GM21367 (cell line): ENCODE data around the gene RGL2.
"Not testable (repeated sequence)": the region's sequence is repeated elsewhere in the genome, so short reads cannot be mapped to it uniquely, and the experiment has no call there.

Source experiments
- ATAC-seq: cut with Tn5 transposase; IDR thresholded peaks from one replicate; pipeline ENCODE4 v1.9.1; 2021; ENCODE audit not compliant: unreplicated experiment

The RGL2 gene

DNA sequence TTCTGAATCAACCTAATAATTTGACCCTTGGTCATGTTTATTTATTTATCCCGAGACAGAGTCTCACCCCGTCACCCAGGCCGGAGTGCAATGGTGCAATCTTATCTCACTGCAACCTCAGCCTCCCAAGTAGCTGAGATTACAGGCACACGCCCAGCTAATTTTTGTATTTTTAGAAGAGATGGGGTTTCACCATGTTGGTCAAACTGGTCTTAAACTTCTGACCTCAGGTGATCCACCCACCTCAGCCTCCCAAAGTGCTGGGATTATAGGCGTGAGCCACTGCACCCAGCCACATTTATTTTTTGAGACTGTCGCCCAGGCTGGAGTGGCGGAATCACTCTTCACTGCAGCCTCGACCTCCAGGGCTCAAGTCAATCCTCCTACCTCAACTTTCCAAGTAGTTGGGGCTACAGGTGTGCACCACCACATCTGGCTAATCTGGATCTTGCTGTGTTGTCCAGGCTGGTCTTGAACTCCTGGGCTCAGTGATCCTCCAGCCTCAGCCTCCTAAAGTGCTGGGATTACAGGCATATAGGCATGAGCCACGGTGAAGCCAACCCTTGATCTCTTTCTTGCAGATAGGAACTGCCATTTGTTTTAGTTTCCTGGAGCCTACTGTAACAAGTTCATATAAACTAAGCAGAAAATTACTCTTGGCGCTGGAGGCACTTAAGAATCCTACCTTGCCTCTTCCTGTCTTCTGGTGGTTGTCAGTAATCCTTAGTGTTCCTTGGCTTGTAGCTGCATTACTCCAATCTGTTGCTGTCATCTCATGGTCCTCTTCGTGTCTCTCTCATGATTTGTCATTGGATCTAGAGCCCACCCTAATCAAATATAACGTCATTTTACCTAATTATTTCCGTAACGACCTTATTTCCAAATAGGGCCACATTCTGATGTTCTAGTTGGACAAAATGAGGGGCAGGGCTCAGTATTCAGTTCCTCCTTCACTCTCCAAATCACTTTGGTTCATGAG lies 24.5 kb downstream of the RGL2 start:
- ATAC-seq = no peak

DNA sequence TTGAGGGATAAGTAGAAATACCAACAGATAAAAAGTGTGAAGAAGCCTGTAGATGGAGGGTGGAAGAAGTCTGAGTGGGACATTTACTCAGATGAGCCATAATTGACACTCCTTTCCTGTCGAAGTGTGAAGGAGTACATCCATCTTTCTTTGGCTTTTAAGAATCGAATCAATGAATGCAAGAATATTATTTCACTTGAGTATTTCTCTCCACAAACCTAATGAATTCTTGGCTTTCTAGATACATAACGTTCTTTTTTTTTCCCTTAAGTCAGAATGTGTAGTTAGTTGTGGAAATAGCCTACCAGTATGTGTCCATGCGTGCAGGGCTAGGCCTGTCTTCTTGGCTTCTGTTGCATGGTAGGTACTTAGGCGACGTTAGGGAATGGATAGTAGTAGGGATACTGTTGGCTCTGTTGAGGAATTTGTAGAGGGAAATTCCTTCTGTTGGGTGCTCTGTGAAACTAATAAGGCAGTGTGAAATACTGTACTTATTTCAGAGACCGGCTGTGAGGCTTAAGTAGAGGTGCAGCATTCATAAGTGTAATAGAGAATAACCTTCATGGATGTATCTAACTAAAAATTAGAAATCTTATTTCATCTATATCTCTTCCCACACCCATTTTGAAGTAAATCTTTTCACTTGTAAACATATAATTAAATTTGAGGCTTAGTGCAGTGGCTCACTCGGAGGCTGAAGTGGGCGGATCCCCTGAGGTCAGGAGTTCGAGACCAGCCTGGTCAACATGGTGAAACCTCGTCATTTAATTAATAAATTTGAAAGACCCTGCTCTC lies 25.4 kb downstream of the RGL2 start:
- ATAC-seq = no peak

DNA sequence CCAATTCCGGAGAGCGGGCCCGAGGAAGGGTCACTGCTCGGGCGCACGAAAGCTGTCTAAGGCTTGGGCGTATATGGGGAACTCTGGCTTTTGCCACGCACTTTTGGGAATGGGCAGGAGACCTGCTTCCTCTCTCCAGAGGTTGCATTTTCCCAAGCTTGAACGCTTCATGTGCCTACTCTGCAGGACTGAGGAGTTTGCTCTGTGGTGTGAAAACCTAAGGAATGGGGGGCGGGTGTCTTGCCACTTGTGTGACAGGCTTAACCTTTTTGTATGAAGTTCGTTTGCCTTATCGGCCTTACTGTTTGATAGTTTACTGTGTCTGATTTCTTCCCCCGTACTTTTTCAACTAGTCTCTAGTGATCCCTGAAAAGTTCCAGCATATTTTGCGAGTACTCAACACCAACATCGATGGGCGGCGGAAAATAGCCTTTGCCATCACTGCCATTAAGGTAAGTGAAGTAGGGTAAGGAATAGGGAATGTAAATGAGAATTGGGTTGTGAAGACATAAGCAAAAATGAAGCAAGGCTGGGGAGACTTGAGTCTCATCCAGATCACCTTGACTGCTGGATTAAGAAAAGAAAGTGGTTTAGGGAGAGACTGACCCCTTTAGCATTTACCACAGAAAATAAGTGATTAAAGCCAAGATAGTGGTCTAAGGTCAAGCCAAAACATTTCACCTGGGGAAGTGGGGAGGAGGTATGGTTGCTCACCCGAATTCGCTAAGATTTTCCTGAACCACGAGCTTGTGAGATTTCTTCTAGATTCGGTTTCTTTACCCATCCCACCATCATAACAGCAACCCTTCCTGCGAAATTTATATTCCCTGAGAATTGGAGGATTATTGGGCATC lies 26.2 kb downstream of the RGL2 start:
- peak; percentile 19 for ATAC-seq

DNA sequence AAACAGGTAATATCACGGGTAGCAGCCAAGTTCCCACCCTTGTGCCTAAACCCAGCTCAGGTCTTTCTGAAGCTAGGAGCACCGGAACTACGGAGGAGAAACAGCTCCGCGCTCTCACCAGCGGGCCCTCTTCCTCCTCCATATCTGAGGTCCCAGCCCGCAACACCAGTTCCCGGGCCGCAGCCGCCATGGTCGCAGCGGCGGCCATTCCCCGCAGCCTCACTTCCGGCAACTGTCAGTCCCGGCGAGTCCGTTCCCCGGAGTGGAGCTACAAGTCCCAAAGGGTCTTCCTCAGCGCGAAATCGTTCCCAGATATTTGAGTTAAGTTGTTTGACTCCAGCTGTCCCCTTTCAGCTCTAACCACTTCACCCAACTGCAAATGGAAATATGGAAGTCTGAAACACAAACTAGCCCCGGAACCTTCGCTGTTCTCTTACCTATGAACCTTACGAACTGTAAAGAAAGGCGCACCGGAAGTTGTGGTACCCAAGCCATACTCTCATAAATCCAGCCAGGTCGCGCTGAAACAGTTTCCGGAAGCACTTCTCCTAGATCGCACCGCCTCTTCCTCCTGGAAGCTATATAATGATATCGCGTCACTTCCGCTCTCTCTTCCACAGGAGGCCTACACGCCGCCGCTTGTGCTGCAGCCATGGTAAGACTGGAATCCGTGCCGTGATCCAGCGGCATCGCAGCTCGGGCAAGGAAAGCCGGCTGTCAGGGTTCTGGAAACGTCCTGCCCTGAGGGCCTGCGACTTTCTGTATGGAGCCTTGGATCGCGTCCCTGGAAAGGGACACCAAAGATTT lies 27.1 kb downstream of the RGL2 start, which contains the start of the genes RPS18 and VPS52:
RPS18 (plus strand) TSS at position 608 of the 807 bp plus-strand sequence; CDS start at position 653, 45 bp downstream.
VPS52 (minus strand) TSS at position 409 of the 807 bp plus-strand sequence; CDS start at position 208, 201 bp downstream.
- peak; percentile 51 for ATAC-seq

DNA sequence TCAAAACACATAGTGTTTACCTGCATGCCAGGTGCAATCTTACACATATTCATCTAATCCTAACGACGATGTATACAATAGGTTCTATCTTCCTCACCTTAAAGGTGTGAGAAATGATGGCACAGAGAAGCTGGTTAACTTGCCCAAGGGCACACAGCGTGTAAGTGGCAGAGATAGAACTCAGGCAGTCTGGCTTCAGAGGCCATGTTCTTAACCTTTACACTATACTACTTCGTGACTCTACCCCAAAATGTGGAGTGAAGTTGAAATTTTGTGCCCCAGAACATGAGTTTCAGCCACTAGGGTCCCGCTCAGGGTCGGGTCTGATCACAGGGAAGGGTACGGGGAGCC lies 27.6 kb downstream of the RGL2 start:
- no peak for ATAC-seq

DNA sequence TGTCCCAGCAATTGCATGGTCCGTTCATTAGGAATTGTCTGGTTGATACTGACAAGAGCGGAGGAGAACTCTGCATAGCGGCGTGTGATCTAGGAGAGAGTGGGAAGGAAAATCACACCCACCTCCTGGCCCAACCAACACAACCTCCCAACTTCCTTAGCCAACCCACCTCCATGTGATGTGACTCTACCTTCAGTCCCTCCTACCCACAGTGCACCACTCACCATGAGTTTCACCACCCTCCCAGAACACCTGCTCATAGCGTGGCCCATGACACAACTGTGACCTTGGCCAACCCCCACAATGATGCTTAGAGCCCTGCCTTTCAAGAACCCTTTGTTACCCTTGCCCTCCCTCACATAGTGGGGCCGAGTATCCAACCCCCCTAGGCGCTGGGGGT lies 34.7 kb downstream of the RGL2 start:
- ATAC-seq = no peak

DNA sequence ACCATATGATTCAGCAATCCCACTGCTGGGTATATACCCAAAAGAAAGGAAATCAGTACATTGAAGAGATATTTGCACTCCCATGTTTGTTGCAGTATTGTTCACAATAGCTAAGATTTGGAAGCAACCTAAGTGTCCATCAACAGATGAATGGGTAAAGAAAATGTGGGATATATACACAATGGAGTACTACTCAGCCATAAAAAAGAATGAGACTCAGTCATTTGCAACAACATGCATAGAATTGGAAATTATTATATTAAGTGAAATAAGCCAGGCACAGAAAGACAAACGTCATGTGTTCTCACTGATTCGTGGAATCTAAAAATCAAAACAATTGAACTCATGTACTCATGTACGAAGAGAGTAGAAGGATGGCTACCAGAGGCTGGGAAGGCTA lies 36.3 kb downstream of the RGL2 start:
- not testable (repeated sequence) for ATAC-seq

DNA sequence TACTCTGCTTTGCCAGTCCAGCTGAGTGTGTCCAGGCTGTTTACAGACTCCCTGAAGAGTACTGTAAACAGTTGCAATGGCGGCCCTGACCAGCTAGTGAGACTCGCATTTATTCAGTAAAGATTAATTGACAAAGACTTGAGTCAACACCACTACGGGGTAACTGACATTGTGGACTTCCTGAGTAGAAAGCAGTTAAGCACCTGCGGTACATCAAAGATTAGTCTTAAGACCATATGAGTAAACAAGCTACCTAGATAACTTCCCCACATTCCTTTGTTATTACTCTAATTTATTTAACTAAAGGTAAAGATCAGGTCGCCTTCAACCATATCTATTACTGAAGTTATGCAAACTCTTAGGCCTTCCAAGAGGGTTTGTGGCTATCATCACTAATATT lies 39.7 kb downstream of the RGL2 start:
- ATAC-seq = no peak

DNA sequence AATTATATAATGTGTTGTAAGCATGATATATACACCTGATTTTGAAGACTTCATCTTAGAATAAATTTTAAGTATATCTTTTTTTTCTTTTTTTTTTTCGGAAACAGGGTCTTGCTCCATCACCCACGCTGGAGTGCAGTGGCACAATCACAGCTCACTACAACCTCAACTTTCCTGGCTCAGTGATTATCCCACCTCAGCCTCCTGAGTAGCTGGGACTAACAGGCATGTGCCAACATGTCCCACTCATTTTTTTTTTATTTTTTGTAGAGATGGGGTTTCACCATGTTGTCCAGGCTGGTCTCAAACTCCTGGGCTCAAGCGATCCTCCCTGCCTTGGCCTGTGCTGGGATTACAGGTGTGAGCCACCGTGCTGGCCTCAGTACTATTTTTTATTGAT lies 44.2 kb downstream of the RGL2 start:
- no peak for ATAC-seq

DNA sequence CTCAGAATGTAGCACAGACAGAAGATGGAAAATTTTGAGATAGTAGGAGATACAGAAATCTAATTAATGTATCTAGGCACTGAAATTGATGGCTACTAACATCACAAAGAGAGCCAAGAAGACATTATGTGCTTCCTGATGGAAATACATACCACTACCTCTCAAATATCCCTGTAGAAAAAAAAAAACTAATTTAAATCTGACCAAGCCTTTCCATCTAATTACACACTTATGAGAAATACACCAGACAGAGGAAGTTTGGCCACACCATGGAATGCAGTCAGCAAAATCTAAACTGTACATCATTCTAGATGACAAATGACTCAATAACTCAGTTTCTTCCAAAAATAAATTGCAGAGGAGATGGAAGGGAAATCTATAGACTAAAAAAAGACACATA lies 46.0 kb downstream of the RGL2 start:
- no peak for ATAC-seq

DNA sequence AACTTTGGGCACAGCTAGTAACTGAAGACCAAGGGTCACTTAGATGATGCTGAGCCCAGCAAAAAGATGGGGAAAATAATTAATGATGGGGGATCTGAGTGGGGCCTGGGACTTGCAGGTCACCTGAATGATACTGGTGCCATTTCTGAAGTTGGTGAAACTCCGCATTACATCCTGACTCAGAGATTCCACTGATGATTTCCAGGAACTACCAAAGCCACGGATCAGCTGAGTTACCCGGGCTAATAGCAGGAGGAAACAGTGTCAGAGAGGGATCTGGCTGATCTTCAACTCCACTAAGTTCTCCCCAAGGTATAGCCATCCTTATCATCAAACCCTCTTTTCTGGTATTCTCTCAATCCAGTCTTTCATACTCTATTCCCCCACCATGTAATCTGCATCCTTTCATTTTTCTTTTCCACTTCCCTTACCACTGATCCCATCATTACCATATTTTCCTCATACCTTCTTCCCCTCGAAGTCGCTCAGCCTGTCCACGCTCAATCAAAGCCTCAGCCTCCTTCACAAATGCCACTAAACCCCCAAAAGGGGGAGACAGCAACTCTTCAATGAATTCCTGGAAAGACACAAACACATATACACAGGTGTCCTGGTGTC lies 47.2 kb downstream of the RGL2 start:
- no peak for ATAC-seq

DNA sequence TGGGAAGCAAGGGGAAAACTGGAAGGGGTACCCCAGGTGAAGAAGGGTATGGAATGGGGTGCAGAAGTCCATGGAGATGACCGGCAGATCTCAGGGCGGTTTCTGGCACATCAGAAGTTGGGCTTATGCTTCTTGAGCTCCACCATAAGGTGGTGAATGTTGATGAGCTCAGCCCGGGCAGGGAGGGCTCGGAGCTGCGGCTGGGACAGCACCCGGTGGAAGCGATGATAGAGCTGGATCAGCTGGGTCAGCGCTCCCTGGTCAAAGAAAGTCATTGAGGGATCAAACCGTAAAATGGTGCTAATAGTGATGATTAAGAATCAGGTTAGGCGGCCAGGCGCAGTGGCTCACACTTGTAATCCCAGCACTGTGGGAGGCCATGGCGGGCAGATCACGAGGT lies 48.0 kb downstream of the RGL2 start:
- no peak for ATAC-seq

DNA sequence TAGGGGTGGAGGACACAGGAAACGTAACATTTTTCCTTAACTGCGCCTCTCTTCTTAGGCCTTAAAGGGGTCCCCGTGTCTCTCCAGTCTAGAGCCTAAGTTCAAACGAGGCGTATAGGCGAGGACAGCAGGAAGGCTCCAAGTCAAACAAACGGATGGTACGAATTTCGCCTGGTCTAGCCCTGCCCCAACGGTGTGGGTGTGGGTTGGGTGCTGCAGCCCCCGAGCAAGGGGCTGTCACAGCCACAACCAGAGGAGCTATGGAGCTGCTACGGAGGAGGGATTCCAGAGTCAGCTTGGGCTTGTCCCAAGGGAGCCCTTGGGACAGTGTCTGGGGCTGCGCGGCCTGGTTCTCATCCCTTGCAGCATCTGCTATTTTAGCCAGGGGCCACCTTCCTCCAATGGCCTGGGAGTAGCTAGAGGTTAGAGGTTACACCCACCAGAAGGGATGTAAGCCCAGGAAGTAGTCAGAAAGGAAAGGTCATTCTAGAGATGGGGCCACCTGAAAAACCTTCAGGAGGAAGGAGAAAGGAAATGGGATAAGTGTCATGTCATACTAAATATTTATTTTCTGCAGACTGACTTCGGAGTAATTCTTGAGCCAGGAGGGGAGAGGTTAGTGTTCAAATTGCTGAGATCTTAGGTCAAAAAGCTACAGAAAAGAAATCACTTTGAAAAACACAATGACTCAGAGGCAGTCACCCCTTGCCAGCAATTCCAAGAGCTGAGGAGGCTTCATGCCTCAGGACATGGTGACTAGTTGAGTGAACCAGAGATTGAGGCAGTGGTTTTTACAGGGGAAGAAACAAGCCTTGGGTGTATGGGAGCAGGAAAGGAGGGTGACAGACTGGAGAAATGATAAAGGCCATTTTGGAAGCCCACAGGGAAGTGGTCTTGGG lies 48.8 kb downstream of the RGL2 start:
- ATAC-seq = no peak

DNA sequence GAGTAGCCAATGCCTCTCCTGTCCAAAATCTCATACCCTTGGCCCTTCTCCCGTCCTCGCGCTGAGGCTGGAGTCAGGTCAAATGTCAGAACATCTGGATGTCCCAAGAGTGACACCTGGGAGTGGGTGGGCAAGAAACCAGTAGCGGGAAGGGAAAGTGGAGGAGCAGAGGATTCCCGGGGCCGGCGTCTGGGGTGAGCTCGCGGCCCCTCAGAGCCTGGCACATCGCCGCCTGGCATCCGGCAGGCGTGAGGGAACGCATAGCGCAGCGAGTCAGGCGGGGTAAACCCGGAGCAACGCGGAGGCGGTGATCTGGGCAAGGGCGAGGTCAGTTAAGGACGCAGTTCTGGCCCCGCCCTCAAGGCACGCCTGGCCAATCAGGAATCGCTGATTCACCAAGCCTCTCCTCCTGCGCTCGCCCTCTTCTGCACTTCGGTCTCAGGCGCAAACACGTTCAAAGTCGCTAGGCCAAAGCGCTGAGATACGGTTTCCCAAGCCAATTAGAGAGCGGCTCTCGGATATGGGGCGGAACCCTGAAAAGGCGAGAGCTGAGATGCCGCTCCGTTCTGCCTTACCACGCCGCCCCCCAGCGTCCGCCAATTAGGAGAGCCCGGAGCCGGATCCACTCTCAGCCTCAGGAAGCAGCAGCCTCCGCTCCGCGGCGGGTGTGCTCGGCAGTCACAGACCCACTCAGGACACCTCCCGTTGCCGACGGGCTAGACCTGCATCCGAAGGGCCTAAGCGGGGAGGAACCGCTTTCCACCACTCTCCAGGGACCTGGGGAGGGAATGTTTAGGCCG lies 49.6 kb downstream of the RGL2 start:
- peak; percentile 79 for ATAC-seq

DNA sequence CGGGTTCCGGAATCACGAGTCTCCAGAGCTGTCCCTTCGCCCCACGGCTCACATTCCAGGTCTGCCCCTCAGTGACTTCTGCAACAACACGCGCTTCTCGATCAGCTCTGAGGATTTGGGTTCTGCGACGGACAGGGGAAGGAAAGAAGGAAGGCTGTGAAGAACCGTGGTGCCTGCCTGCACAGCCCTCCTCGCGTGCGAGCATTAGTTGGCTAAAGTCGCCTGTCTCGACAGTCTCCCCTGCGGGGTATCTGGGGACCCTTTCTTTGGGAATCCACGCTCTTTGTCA lies 50.2 kb downstream of the RGL2 start:
- no peak for ATAC-seq

DNA sequence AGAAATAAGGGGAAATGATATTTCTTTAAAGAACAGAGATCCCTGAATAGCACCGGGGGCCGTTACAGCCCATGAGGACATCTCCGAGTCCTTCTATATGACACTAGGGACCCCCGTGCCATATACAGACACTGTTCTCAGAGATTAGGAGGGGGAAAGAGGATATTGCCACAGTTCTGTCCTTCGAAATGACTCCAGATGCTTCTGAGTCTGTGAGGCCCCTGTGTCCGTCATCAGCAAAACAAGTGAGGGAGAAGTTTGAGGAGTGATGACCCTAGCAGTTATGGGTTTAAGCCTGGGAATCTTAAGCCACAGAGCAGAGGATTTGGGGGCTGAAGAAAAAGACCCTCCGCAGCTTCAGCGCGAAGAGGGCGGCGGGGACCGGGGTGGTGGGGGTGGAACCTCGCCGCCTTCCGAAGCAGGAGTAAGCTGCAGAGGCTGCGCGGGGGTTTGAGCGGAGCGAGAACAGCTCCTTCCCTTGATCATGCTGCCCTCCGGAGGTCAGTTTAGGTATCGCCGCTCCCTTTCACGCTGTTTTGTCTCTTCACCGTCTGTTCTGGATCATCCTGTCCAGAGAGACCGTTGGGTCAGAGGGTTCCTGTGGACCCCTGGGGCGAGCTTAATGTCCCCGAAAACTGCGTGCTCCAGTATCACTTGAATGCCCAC lies 50.6 kb downstream of the RGL2 start:
- peak; percentile 42 for ATAC-seq

DNA sequence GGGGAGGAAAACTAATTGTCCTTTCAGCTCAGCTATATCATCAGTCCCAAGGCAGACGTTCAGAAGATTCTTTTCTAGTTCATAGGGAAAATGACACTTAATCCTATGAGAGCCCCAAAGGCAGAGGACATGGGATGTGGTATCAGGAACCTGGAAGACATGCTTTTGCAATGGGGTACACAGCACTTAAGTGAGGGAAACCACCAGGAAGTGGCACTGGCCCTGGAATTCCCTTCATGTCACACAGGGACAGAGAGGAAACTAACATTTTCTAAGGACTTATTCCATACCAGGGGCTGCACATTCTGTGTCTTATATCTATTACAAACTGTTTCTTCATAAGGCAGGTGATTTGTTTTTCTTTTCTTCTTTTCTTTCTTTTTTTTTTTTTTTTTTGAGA lies 55.3 kb downstream of the RGL2 start:
- no peak for ATAC-seq

DNA sequence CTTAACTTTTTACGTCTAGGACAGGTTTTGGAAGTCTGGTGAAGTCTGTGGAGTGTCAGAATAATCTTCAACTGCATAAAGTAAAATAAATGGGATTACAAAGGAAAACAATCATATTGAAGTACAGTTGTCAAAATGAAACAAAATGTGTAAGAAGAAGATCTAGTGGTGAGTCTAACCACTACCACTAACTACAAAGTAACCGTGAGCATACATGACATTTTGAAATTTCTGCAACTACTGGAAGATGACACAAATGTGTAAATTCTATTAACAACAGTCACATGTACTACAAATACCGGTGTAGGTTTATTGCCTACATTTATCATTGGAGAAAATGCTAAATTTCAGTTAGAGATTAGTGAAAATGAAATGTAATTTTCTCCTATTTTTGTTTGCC lies 56.8 kb downstream of the RGL2 start:
- ATAC-seq = no peak
